Upper lobe of left lung (tissue), 4 donors: ENCODE measurements around the gene UTRN.

Experiments
- EP300 ChIP-seq, 4 donors: sonication (generic); formaldehyde crosslinking; IDR thresholded peaks; one replicate each; pipeline ENCODE4 v1.5.1; 2017; ENCODE audit warnings: antibody characterized with exemption in 4 of 4, control low read depth in 2 of 4
- TF ChIP-seq, protein P1 (sequence below), 6 experiments: fragments of 450-650 bp in 4 of 6; fragments of 200-600 bp in 2 of 6; sonication (generic) in 2 of 6; IDR thresholded peaks; one replicate each; pipeline ENCODE4 v1.5.1; 2016 to 2019; ENCODE audit warnings: antibody characterized with exemption in 6 of 6

- TF ChIP-seq, protein P1, sequence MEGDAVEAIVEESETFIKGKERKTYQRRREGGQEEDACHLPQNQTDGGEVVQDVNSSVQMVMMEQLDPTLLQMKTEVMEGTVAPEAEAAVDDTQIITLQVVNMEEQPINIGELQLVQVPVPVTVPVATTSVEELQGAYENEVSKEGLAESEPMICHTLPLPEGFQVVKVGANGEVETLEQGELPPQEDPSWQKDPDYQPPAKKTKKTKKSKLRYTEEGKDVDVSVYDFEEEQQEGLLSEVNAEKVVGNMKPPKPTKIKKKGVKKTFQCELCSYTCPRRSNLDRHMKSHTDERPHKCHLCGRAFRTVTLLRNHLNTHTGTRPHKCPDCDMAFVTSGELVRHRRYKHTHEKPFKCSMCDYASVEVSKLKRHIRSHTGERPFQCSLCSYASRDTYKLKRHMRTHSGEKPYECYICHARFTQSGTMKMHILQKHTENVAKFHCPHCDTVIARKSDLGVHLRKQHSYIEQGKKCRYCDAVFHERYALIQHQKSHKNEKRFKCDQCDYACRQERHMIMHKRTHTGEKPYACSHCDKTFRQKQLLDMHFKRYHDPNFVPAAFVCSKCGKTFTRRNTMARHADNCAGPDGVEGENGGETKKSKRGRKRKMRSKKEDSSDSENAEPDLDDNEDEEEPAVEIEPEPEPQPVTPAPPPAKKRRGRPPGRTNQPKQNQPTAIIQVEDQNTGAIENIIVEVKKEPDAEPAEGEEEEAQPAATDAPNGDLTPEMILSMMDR (IDR thresholded peaks at IDR 0.05), result no peak
- TF ChIP-seq EP300 (IDR thresholded peaks at IDR 0.05), result no peak
Observed at GRCh38 chr6:144332177-144332576, 47.0 kb downstream of the UTRN start.
